Esophagus squamous epithelium (tissue), 4 donors: ENCODE results near the gene CISH.

Experiments used
- POLR2A ChIP-seq, 4 donors: fragments of 450-650 bp; IDR thresholded peaks; one replicate each; pipeline ENCODE4 v1.6.1; 2017; ENCODE audit warnings: antibody characterized with exemption in 4 of 4, mild to moderate bottlenecking in 4 of 4, moderate library complexity in 3 of 4
- TF ChIP-seq, protein P1 (sequence below), 6 experiments: fragments of 450-650 bp in 4 of 6; fragments of 200-600 bp in 2 of 6; sonication (generic) in 2 of 6; IDR thresholded peaks; one replicate each; pipeline ENCODE4 v1.5.1; 2016 to 2019; ENCODE audit warnings: antibody characterized with exemption in 6 of 6, mild to moderate bottlenecking in 4 of 6, moderate library complexity in 4 of 6

DNA sequence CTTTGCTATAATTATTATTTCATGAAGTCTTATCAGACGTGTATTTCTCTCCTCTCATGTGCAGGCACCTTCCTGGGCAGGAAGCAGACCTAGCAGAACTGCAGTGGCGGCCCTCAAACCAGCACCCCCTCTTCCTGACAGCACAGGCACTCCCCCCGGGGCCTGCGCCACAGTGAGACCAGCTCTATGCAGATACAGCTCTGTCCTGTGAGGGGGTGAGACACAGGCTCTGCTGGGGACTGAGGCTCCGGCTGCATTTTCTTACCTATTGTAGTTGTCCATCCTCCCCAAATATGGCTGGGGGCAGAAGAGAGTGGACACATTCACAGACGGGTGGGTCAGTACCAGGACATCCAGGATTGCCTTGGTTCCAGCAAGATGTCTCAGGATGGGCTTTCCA, 5.0 kb downstream of the CISH start:
- TF ChIP-seq, protein P1, sequence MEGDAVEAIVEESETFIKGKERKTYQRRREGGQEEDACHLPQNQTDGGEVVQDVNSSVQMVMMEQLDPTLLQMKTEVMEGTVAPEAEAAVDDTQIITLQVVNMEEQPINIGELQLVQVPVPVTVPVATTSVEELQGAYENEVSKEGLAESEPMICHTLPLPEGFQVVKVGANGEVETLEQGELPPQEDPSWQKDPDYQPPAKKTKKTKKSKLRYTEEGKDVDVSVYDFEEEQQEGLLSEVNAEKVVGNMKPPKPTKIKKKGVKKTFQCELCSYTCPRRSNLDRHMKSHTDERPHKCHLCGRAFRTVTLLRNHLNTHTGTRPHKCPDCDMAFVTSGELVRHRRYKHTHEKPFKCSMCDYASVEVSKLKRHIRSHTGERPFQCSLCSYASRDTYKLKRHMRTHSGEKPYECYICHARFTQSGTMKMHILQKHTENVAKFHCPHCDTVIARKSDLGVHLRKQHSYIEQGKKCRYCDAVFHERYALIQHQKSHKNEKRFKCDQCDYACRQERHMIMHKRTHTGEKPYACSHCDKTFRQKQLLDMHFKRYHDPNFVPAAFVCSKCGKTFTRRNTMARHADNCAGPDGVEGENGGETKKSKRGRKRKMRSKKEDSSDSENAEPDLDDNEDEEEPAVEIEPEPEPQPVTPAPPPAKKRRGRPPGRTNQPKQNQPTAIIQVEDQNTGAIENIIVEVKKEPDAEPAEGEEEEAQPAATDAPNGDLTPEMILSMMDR (IDR thresholded peaks at IDR 0.05) = no peak
- TF ChIP-seq POLR2A (IDR thresholded peaks at IDR 0.05) = no peak
